Fibroblast of mammary gland (primary cell): ENCODE data around the gene ID2.

ENCODE experiments used
- DNase-seq: peaks from one replicate; pipeline ENCODE4 v3.0.0-alpha.2; 2010; ENCODE audit warnings: low read depth
- H3K4me3 ChIP-seq: 2 replicates; pipeline ENCODE4 v1.5.1; 2011; ENCODE audit warnings: low read depth, mild to moderate bottlenecking, low read length, moderate library complexity; ENCODE audit not compliant: control insufficient read depth
- TF ChIP-seq, protein P1 (sequence below): conservative IDR thresholded peaks from 2 replicates; pipeline ENCODE4 v1.5.1; 2011; ENCODE audit warnings: low read depth, low read length, inconsistent platforms; ENCODE audit not compliant: control insufficient read depth, insufficient read depth

The ID2 gene

GRCh38 chr2:8667896-8668512 is 13.9 kb upstream of the ID2 start:
- TF ChIP-seq, protein P1, sequence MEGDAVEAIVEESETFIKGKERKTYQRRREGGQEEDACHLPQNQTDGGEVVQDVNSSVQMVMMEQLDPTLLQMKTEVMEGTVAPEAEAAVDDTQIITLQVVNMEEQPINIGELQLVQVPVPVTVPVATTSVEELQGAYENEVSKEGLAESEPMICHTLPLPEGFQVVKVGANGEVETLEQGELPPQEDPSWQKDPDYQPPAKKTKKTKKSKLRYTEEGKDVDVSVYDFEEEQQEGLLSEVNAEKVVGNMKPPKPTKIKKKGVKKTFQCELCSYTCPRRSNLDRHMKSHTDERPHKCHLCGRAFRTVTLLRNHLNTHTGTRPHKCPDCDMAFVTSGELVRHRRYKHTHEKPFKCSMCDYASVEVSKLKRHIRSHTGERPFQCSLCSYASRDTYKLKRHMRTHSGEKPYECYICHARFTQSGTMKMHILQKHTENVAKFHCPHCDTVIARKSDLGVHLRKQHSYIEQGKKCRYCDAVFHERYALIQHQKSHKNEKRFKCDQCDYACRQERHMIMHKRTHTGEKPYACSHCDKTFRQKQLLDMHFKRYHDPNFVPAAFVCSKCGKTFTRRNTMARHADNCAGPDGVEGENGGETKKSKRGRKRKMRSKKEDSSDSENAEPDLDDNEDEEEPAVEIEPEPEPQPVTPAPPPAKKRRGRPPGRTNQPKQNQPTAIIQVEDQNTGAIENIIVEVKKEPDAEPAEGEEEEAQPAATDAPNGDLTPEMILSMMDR: no peak
- no peak for DNase-seq
- H3K4me3 ChIP-seq: no peak overlapping the region

GRCh38 chr2:8669157-8669817 is 12.6 kb upstream of the ID2 start:
- TF ChIP-seq, protein P1: no peak
- H3K4me3 ChIP-seq: no peak overlapping the region
- DNase-seq: peak; percentile 60

GRCh38 chr2:8670580-8670979 is 11.3 kb upstream of the ID2 start:
- no peak overlapping the region for H3K4me3 ChIP-seq
- no peak for DNase-seq
- TF ChIP-seq, protein P1: no peak

DNA sequence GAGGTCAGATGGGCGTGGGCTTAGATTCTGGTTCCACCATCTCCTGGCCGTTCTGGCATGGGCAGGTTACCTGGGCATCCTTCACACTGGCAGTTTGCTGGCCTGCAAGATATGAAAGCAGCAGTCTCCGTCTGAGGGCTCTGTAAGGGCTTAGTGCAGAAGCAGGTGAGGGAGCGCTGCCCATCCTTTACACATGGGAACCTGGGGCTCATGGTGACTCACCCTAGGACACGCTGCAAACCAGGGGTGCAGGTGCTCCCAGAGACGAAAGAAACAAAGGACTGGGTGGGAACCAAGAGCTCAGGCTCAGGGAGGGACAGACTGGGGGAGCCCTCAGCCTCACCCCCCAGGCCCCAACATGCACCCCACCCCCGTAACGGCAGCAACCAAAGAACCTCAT is 10.7 kb upstream of the ID2 start:
- no peak for DNase-seq
- TF ChIP-seq, protein P1: no peak
- no peak overlapping the region for H3K4me3 ChIP-seq

GRCh38 chr2:8671802-8672201 is 10.1 kb upstream of the ID2 start:
- H3K4me3 ChIP-seq: no peak overlapping the region
- DNase-seq: no peak
- TF ChIP-seq, protein P1: no peak

DNA sequence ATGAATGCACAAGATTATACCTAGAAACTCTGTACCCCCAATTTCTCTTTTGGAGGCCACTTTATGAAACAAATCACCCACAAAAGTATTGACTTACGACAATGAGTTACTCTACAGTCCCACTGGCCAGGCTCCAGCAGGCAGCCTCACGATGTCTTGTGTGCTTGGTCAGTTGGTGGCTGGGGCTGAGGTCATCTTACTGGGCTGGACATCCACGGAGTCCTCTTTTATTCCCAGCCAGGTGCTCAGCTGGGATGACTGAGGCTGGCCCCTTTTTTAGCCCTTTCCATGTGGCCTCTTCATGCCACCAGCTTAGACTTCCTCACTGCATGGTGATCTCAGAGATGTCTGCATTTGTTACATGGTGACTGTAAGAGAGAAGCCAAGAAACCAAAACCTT is 8.9 kb upstream of the ID2 start:
- no peak overlapping the region for H3K4me3 ChIP-seq
- no peak for DNase-seq
- TF ChIP-seq, protein P1: no peak
